A204.1 (cell line): ENCODE measurements around the gene SLC2A4.
A peak's percentile ranks its signal among the peaks of the same experiment; 100 is the strongest.

Experiments used
- FAIRE-seq: peaks from 2 replicates; lab custom pipeline; 2012; peaks lifted over from hg19 to GRCh38; lab: Jason Lieb, UNC

SLC2A4 gene

GRCh38 chr17:7248796-7249195 lies 32.7 kb upstream of the SLC2A4 start:
- no peak for FAIRE-seq

GRCh38 chr17:7249214-7249613 lies 32.3 kb upstream of the SLC2A4 start:
- no peak for FAIRE-seq

- no peak for FAIRE-seq
Observed at GRCh38 chr17:7249830-7250229, 31.7 kb upstream of the SLC2A4 start.

- no peak for FAIRE-seq
Observed at GRCh38 chr17:7250695-7251627, 30.6 kb upstream of the SLC2A4 start.

- peak; percentile 99 for FAIRE-seq
Observed at GRCh38 chr17:7251661-7252175, 29.8 kb upstream of the SLC2A4 start, which contains the start of gene CTDNEP1. Gene CTDNEP1, minus strand, starts transcription at chr17:7251734. Its CDS starts 438 bp downstream, at chr17:7251296.

- no peak for FAIRE-seq
Observed at GRCh38 chr17:7252176-7253043, 29.1 kb upstream of the SLC2A4 start, which contains the start of gene ELP5. Gene ELP5, plus strand, starts transcription at chr17:7252215. Its CDS starts 336 bp downstream, at chr17:7252551.

- FAIRE-seq, result no peak
Observed at GRCh38 chr17:7253082-7253481, 28.4 kb upstream of the SLC2A4 start.

- FAIRE-seq, result no peak
Observed at GRCh38 chr17:7254511-7254910, 27.0 kb upstream of the SLC2A4 start.

GRCh38 chr17:7256766-7257456 lies 24.6 kb upstream of the SLC2A4 start:
- no peak for FAIRE-seq

GRCh38 chr17:7258731-7259554 lies 22.6 kb upstream of the SLC2A4 start:
- no peak for FAIRE-seq

- FAIRE-seq, result no peak
Observed at GRCh38 chr17:7259555-7259889, 22.0 kb upstream of the SLC2A4 start.

- no peak for FAIRE-seq
Observed at GRCh38 chr17:7260151-7260550, 21.4 kb upstream of the SLC2A4 start.

GRCh38 chr17:7260651-7261378 lies 20.7 kb upstream of the SLC2A4 start:
- FAIRE-seq, result no peak

- FAIRE-seq, result no peak
Observed at GRCh38 chr17:7261379-7262191, 19.9 kb upstream of the SLC2A4 start.

- no peak for FAIRE-seq
Observed at GRCh38 chr17:7262192-7262934, 19.2 kb upstream of the SLC2A4 start, which contains the start of gene CLDN7. Gene CLDN7, minus strand, starts transcription at chr17:7262478. Its CDS starts 435 bp downstream, at chr17:7262043.

- no peak for FAIRE-seq
Observed at GRCh38 chr17:7262935-7263800, 18.4 kb upstream of the SLC2A4 start.

- FAIRE-seq, result no peak
Observed at GRCh38 chr17:7263801-7264078, 17.8 kb upstream of the SLC2A4 start.

GRCh38 chr17:7266784-7267183 lies 14.7 kb upstream of the SLC2A4 start:
- no peak for FAIRE-seq
